22Rv1 (cell line): Measurements from ENCODE around the gene CHST15.

Experiments used
- CTCF ChIP-seq: fragments of 450-650 bp; IDR thresholded peaks from 2 replicates; pipeline ENCODE4 v1.5.1; 2017; ENCODE audit warnings: mild to moderate bottlenecking
- ZFX ChIP-seq: fragments of 450-650 bp; IDR thresholded peaks from 2 replicates; pipeline ENCODE4 v1.6.1; 2017; ENCODE audit warnings: antibody characterized with exemption, borderline replicate concordance

DNA sequence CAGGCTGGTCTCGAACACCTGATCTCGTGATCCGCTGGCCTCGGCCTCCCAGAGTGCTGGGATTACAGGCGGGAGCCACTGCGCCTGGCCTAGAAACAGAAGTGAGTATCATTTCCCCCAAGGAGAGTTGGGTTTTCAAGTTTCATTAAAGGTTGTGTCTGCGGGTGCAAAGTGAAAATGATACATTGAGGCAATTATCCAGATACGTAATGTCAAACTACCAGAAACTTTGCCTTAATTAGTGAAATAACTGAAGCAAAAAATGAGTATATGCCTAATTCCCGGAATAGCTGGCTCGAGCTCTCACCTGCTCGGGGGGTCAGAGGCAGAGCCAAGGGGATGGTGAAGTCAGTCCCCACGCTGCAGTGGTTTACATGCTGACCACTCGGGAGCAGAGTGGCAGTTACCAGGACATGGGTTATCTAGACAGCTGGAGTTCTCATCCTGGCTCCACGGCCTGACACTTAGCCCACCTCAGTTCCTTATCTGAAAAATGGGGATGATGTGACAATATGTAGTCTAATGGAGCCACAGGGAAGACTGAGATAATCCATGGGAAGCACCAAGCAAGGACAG lies 25.5 kb downstream of the CHST15 start:
- TF ChIP-seq CTCF (no peak), ZFX (no peak)
